Measurements from ENCODE around the gene CDYL2. TPM values are rescaled to one million over a fixed set of nuclear protein-coding genes. Genes with fewer than 3 reads are reported as not detected.
"Not testable (repeated sequence)": the region's sequence is repeated elsewhere in the genome, so short reads cannot be mapped to it uniquely, and the experiment has no call there.

The CDYL2 gene
- total and polyA plus RNA-seq, 7 donors: 1.2 to 8.8 (median 2.5) TPM

DNA sequence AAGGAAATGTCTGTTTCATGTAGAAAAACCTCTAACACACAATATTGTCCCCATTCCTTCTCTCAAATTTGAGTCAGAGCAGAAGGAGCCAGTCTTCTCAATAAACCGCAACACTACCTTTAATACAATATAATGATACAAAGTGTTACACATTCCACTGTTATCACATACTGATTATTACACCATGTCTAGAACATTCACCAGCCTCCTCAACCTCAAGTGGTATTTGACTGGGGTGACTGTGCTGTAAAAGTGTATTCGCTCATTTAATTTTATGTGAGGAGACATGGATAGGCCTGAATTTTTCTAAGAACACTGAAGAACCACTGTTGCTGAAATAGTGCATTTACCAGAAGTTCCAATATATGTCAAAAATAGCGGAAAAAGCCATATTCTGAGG lies 10.3 kb downstream of the CDYL2 start:
- Histone ChIP-seq H3K36me3 (no peaks in the 10 kb centered on the region), H3K4me3 (no peak overlapping the region), H3K27ac (no peak overlapping the region), H3K9me3 (no peaks in the 10 kb centered on the region), H3K27me3 (no peaks in the 10 kb centered on the region), H3K4me1 (no peaks in the 10 kb centered on the region)
- TF ChIP-seq, protein P1, sequence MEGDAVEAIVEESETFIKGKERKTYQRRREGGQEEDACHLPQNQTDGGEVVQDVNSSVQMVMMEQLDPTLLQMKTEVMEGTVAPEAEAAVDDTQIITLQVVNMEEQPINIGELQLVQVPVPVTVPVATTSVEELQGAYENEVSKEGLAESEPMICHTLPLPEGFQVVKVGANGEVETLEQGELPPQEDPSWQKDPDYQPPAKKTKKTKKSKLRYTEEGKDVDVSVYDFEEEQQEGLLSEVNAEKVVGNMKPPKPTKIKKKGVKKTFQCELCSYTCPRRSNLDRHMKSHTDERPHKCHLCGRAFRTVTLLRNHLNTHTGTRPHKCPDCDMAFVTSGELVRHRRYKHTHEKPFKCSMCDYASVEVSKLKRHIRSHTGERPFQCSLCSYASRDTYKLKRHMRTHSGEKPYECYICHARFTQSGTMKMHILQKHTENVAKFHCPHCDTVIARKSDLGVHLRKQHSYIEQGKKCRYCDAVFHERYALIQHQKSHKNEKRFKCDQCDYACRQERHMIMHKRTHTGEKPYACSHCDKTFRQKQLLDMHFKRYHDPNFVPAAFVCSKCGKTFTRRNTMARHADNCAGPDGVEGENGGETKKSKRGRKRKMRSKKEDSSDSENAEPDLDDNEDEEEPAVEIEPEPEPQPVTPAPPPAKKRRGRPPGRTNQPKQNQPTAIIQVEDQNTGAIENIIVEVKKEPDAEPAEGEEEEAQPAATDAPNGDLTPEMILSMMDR (IDR thresholded peaks at IDR 0.05): no peak
- no peak for TF ChIP-seq POLR2AphosphoS5 (IDR thresholded peaks at IDR 0.05)
- TF ChIP-seq EP300 (IDR thresholded peaks at IDR 0.05): no peak
- TF ChIP-seq POLR2A (IDR thresholded peaks at IDR 0.05): no peak
- DNase-seq: no peak
- WGBS, 2 donors: 82 to 97% methylated on average over 3 of the region's 3 CpGs
- intact Hi-C loops (cut with DNase I): no loop called here

DNA sequence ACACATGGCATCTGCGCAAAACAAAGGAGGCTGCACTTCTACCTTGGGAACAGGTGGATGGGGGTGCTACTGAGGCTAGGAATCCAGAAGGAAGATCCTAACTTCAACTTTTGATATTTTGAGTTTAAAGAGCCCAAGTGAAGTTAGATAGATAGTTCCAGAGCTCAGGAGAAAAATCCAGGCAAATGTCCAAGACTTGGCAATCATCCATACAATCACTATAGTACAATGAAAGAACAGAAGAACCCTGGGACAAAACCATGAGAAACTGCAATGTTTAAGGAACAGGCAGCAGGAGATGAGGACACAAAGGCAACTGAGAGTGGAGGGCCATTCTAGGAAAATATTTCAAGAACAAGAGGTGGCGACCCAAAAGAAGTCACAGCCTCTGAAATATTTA lies 12.4 kb downstream of the CDYL2 start:
- TF ChIP-seq POLR2AphosphoS5 (IDR thresholded peaks at IDR 0.05) (no peak), EP300 (IDR thresholded peaks at IDR 0.05) (no peak), POLR2A (IDR thresholded peaks at IDR 0.05) (no peak)
- TF ChIP-seq, protein P1 (IDR thresholded peaks at IDR 0.05): no peak

DNA sequence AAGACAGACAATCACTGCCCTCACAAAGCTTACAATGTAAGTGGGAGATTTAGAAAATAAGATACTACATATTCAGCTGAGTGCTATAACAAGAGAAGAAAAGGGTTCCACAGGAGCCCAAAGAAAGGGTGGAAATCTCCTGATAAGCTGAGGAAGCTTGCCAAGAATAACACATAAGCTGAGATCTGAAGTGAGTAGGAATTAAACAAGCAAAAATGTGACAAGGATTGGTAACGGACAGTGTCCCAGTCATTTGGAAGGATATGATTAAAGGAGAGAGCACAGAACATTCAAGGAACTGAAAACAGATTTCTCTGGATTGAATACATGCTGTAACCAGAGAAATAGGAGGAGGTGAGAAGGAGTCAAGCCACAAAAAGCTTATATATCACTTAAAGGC lies 13.0 kb downstream of the CDYL2 start:
- 26 to 71% methylated on average over 1 of the region's 1 CpG for WGBS, 2 donors
- Histone ChIP-seq H3K4me1 (no peaks in the 10 kb centered on the region), H3K36me3 (no peaks in the 10 kb centered on the region), H3K27ac (no peak overlapping the region), H3K27me3 (no peaks in the 10 kb centered on the region), H3K9me3 (no peaks in the 10 kb centered on the region), H3K4me3 (no peak overlapping the region)
- intact Hi-C loops (cut with DNase I): no loop called here
- TF ChIP-seq POLR2AphosphoS5 (IDR thresholded peaks at IDR 0.05) (no peak), EP300 (IDR thresholded peaks at IDR 0.05) (no peak), POLR2A (IDR thresholded peaks at IDR 0.05) (no peak)
- TF ChIP-seq, protein P1 (IDR thresholded peaks at IDR 0.05): no peak
- no peak for DNase-seq

More for the DNA sequence above, 12.4 kb downstream of the CDYL2 start:
- H3K27ac ChIP-seq: no peak overlapping the region
- no peaks in the 10 kb centered on the region for H3K36me3 ChIP-seq
- no peaks in the 10 kb centered on the region for H3K27me3 ChIP-seq
- no peaks in the 10 kb centered on the region for H3K9me3 ChIP-seq
- whole genome bisulfite sequencing, 2 donors: 92 to 98% methylated on average over 2 of the region's 2 CpGs
- intact Hi-C loops (cut with DNase I): no loop called here
- no peak for DNase-seq
- H3K4me1 ChIP-seq: no peaks in the 10 kb centered on the region
- no peak overlapping the region for H3K4me3 ChIP-seq

DNA sequence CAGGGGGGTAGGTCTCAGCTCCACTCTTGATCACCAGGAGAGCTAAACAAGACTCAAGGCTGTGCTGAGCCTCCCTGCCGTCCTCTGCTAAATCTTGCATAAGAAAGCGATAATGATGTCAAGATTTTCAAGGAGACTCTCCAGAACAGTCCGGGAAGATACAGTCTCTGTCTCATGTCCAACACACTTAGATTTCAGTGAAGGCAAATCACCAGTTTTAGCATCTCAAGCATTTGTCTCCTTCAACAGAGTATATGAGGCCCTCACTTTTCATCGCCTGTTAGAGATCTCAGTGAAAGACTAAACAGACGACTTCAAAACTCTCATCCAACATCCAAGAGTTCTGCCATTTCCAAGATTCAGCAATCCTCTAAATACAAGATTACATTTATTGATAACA lies 13.6 kb downstream of the CDYL2 start:
- 91 to 93% methylated on average over 5 of the region's 5 CpGs for WGBS, 2 donors
- TF ChIP-seq, protein P1 (IDR thresholded peaks at IDR 0.05): no peak
- no peak overlapping the region for H3K4me3 ChIP-seq
- no peak overlapping the region for H3K27ac ChIP-seq
- no peaks in the 10 kb centered on the region for H3K27me3 ChIP-seq
- no peaks in the 10 kb centered on the region for H3K4me1 ChIP-seq
- no peaks in the 10 kb centered on the region for H3K9me3 ChIP-seq
- no peaks in the 10 kb centered on the region for H3K36me3 ChIP-seq
- DNase-seq: no peak
- intact Hi-C loops (cut with DNase I): no loop called here

DNA sequence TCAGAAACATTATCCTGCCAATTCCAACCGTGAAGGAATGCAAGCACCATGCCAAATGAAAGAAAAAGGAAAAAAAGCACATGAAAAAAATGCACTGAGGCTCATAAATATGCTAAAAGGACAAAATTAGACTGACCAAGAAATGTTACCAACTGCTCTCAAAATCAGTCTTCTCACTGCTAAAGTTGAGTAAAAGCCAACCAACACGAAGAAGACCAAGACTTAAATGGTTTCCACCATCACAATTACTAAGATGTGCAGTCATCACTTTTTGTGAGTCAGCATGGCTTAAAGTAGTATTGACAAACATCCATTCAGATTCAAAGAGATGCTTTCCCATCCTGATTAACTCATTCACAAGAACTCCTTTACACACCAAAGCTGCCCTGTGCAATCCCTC lies 16.4 kb downstream of the CDYL2 start:
- WGBS, 2 donors: 68 to 82% methylated on average over 2 of the region's 2 CpGs
- peaks cover 0 to 3% (median 1%) of the 10 kb centered on the region in 4 donors for H3K9me3 ChIP-seq
- intact Hi-C loops (cut with DNase I): no loop called here
- no peaks in the 10 kb centered on the region for H3K27me3 ChIP-seq
- TF ChIP-seq POLR2A (IDR thresholded peaks at IDR 0.05) (no peak), EP300 (IDR thresholded peaks at IDR 0.05) (no peak), POLR2AphosphoS5 (IDR thresholded peaks at IDR 0.05) (no peak)
- TF ChIP-seq, protein P1 (IDR thresholded peaks at IDR 0.05): no peak
- no peak for DNase-seq
- H3K27ac ChIP-seq: no peak overlapping the region
- no peaks in the 10 kb centered on the region for H3K36me3 ChIP-seq
- H3K4me1 ChIP-seq: no peaks in the 10 kb centered on the region
- no peak overlapping the region for H3K4me3 ChIP-seq

DNA sequence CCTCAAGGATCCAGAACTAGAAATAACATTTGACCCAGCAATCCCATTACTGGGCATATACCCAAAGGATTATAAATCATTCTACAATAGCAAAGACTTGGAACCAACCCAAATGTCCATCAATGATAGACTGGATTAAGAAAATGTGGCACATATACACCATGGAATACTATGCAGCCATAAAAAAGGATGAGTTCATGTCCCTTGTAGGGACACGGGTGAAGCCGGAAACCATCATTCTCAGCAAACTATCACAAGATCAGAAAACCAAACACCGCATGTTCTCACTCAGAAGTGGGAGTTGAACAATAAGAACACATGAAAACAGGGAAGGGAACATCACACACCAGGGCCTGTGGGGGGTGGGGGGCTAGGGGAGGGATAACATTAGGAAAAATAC lies 17.8 kb downstream of the CDYL2 start:
- 94 to 96% methylated on average over 3 of the region's 3 CpGs for WGBS, 2 donors
- H3K27ac ChIP-seq; H3K4me1 ChIP-seq; DNase-seq; H3K4me3 ChIP-seq; intact Hi-C loops (cut with DNase I); H3K27me3 ChIP-seq; H3K9me3 ChIP-seq; H3K36me3 ChIP-seq: not testable (repeated sequence)
